Fibroblast of skin of right quadriceps (primary cell): ENCODE results near the gene SH3RF1.
A peak's percentile ranks its signal among the peaks of the same experiment; 100 is the strongest.

Source experiments
- DNase-seq: peaks from one replicate; pipeline ENCODE4 v3.0.0-alpha.2; 2013

SH3RF1 gene

GRCh38 chr4:169251291-169252235 is 19.2 kb downstream of the SH3RF1 start:
- no peak for DNase-seq

GRCh38 chr4:169250796-169251195 is 20.0 kb downstream of the SH3RF1 start:
- DNase-seq, result no peak

GRCh38 chr4:169249999-169250398 is 20.8 kb downstream of the SH3RF1 start:
- no peak for DNase-seq

- peak; percentile 61 for DNase-seq
These were observed 21.4 kb downstream of the SH3RF1 start for GRCh38 chr4:169249214-169249973.

GRCh38 chr4:169248645-169249044 is 22.1 kb downstream of the SH3RF1 start:
- no peak for DNase-seq

GRCh38 chr4:169246957-169247396 is 23.8 kb downstream of the SH3RF1 start:
- DNase-seq, result no peak

GRCh38 chr4:169246279-169246678 is 24.5 kb downstream of the SH3RF1 start:
- DNase-seq, result no peak

- DNase-seq, result no peak
These were observed 25.7 kb downstream of the SH3RF1 start for GRCh38 chr4:169245061-169245460.

GRCh38 chr4:169243825-169244609 is 26.7 kb downstream of the SH3RF1 start:
- peak; percentile 68 for DNase-seq

- no peak for DNase-seq
These were observed 29.3 kb downstream of the SH3RF1 start for GRCh38 chr4:169241464-169241863.

- no peak for DNase-seq
These were observed 31.4 kb downstream of the SH3RF1 start for GRCh38 chr4:169239221-169239905.

GRCh38 chr4:169238445-169238844 is 32.3 kb downstream of the SH3RF1 start:
- no peak for DNase-seq

- no peak for DNase-seq
These were observed 33.7 kb downstream of the SH3RF1 start for GRCh38 chr4:169236873-169237626.

- no peak for DNase-seq
These were observed 34.7 kb downstream of the SH3RF1 start for GRCh38 chr4:169236078-169236477.

GRCh38 chr4:169234137-169234855 is 36.5 kb downstream of the SH3RF1 start:
- DNase-seq, result no peak

GRCh38 chr4:169233691-169234090 is 37.1 kb downstream of the SH3RF1 start:
- no peak for DNase-seq

GRCh38 chr4:169231647-169232262 is 39.0 kb downstream of the SH3RF1 start:
- no peak for DNase-seq

- peak; percentile 97 for DNase-seq
These were observed 41.2 kb downstream of the SH3RF1 start for GRCh38 chr4:169229571-169230028.

- no peak for DNase-seq
These were observed 42.7 kb downstream of the SH3RF1 start for GRCh38 chr4:169228076-169228475.

- no peak for DNase-seq
These were observed 44.2 kb downstream of the SH3RF1 start for GRCh38 chr4:169226565-169226964.
